K562 (cell line): ENCODE data around the gene TMEM163. TPM values are rescaled to one million over a fixed set of nuclear protein-coding genes. Genes with fewer than 3 reads are reported as not detected.

Source experiments
- ELF4 ChIP-seq: fragments of 450-650 bp; formaldehyde crosslinking; IDR thresholded peaks from 2 replicates; pipeline ENCODE4 v1.4.0; 2022; ENCODE audit warnings: missing genetic modification characterization
- KDM5B ChIP-seq: fragments of 200-600 bp; sonication (generic); IDR thresholded peaks from 2 replicates; pipeline ENCODE4 v1.6.1; 2012; ENCODE audit warnings: low read depth, mild to moderate bottlenecking, moderate library complexity, low read length, control low read depth, inconsistent platforms; ENCODE audit not compliant: insufficient replicate concordance
- KLF1 ChIP-seq: fragments of 450-650 bp; IDR thresholded peaks from 2 replicates; pipeline ENCODE4 v1.6.1; 2016; ENCODE audit warnings: missing genetic modification characterization, missing compliant biosample characterization
- PATZ1 ChIP-seq: fragments of 250-450 bp; sonication (Bioruptor Pico); IDR thresholded peaks from 2 replicates; pipeline ENCODE4 v1.5.0; 2020; ENCODE audit warnings: mild to moderate bottlenecking, borderline replicate concordance
- ZNF407 ChIP-seq: fragments of 450-650 bp; IDR thresholded peaks from 2 replicates; pipeline ENCODE4 v1.6.1; 2016; ENCODE audit warnings: low read depth
- polyA plus RNA-seq, 8 experiments: library from polyadenylated mRNA; depleted of rRNA in 4 of 8; stranded (reverse) in 5 of 8; unstranded in 3 of 8; fragments of >200 nt; fragmentation: Nextera tagmentation in 2 of 8; fragmentation: Illumina TruSeq in 1 of 8; extraction: Ambion mirVana in 2 of 8; extraction: Trizol in 1 of 8; gene quantifications; 2 replicates each; pipeline versions ENCODE4 v1.2.1 to v1.2.3, GENCODE V29; 2011 to 2014; ENCODE audit warnings: inconsistent platforms in 1 of 8, missing spikeins in 1 of 8
- total RNA-seq, 7 experiments: library from RNA; depleted of rRNA in 6 of 7; stranded (reverse); fragments of >200 nt in 6 of 7; fragmentation: Illumina TruSeq in 2 of 7; extraction: Trizol in 2 of 7; gene quantifications; 2 replicates each; pipeline versions ENCODE4 v1.2.1 to v1.2.3, GENCODE V29; 2011 to 2021; ENCODE audit warnings: low replicate concordance in 1 of 7
- TF ChIP-seq, protein P1 (sequence below): fragments of 450-650 bp; IDR thresholded peaks from 2 replicates; pipeline ENCODE4 v1.6.1; 2016

The TMEM163 gene
- total and polyA plus RNA-seq, 9 of the 15 experiments (the other 6 are each of a cell fraction or from before 2014, with no cell fraction given): 0.04 to 0.68 (median 0.16) TPM; not detected in 3

DNA sequence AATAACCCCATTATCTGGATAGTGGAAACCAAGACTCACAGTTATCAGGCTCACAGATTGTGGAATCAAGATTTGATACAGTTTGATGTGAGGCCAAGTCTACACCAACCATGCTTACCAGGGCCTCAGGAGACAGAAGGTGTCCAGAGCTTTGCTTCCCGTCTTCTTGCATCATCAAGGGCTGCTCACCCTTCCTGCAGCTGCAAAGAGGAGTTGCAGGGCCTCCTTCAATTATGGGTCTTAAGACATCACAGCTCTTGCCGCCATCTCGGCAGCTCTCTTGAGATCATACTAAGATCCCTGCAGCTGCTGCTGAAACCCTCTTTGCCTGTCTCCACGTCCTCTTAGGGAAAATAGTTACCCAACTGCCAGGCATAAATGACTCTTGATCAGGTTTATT, 288.9 kb downstream of the TMEM163 start (continued):
- TF ChIP-seq ZNF407: no peak
- no peak for TF ChIP-seq KDM5B
- TF ChIP-seq PATZ1: no peak
- TF ChIP-seq ELF4 (CRISPR knock-in tag): no peak
- TF ChIP-seq, protein P1, sequence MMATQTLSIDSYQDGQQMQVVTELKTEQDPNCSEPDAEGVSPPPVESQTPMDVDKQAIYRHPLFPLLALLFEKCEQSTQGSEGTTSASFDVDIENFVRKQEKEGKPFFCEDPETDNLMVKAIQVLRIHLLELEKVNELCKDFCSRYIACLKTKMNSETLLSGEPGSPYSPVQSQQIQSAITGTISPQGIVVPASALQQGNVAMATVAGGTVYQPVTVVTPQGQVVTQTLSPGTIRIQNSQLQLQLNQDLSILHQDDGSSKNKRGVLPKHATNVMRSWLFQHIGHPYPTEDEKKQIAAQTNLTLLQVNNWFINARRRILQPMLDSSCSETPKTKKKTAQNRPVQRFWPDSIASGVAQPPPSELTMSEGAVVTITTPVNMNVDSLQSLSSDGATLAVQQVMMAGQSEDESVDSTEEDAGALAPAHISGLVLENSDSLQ: no peak
- no peak for TF ChIP-seq KLF1 (tag)
